ENCODE measurements around the gene C6orf89. TPM values are rescaled to one million over a fixed set of nuclear protein-coding genes. Genes with fewer than 3 reads are reported as not detected.
A peak's percentile ranks its signal among the peaks of the same experiment; 100 is the strongest.

C6orf89 gene, protein sequence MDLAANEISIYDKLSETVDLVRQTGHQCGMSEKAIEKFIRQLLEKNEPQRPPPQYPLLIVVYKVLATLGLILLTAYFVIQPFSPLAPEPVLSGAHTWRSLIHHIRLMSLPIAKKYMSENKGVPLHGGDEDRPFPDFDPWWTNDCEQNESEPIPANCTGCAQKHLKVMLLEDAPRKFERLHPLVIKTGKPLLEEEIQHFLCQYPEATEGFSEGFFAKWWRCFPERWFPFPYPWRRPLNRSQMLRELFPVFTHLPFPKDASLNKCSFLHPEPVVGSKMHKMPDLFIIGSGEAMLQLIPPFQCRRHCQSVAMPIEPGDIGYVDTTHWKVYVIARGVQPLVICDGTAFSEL
- total RNA-seq (2014; rRNA removed; shearing (Covaris generic)) = 38.7 and 48.3 TPM in 2 replicates

DNA sequence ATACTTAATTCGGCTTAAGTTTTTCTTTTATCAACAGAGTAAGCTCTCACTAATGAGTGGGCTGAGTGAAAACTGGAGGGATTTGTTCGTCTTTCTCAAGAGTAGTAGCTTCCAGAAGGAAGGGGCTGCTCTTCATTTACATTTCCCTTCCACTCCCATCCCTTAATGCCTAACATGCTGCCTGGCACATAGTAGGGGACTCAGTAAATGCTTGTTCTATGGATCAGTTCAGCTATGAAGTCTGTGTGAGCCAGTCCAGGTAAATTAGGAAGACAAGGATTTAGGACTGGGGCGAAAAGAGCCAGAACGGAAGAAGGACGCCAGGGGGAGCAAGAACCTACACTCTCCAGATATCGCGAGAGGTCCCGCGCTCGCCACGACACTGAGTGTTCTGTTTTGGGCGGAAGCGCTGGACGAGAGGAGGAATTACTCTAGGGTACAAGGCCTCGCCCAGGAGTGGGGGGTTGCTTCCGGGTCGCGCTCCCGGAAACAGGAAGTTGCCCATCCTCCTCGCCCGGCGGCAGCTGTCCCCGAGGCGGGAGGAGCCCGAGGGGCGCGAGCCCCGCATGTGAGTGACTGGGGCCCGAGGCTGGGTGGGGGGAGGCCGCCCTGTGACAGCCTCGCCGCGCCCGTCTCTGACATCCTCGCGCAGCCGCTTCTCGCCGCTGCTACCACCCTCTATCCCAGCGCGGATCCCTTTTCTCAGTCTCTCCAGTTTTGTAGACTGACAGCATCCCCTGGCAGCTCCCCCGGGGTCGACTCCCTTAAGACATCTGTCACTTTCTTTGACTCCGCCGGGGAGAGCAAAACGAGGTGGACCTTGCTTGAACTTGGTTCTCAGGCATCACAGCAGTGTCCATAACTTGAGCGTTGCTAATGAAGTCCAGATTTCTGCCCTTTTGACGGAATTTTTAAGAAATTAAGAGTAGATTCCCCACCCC lies at the start of gene C6orf89:
Gene C6orf89, plus strand, starts transcription at position 492 of the 941 bp plus-strand sequence. CDS start 13,493 bp downstream, outside the sequence.
- DNase-seq (ENCODE audit: low read depth) = peak; percentile 99

DNA sequence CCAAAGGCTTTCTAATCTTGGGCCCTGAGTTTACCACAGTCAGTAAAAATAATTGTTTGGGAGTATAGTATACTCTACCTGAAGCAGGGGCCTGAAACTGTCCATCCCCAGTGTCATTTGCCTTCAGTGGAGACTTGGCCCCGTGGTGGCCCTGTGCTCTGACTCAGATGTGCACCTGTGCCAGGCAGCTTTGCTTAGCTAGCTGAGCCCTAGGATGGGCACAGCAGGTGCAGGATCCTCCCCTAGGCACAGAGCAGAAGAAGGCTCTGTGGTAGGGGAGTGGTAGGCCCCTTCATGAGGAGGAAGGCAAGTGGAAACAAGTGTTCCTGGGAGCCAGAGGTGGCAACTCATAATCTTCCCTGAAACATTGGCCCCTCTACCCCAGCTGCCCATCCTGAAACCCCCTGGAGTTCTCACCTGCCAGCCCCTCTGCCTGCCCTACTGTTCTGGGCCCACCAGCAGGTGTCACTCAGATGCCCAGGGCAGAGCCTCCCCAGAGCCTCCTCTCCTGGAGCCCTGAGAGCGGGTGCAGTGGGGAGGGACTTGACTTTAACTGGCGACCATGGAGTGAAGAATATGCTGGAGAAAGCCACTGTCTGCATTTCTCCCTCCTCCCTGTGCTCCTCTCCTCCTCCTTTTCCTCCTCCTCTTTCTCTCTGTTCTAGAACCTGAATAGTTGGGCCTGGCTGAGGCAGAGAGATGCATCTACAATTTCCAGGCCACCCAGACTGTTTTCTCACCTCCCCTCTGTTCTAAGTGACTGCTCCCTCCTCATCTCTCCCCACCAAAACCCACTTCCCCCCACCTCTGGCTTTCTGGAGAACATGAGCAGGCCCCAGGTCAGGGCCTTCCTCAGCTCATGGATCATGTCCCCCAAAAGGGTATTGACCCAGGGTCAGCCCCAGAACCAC lies 49.4 kb upstream of the C6orf89 start:
- no peak for DNase-seq (ENCODE audit: low read depth)

DNA sequence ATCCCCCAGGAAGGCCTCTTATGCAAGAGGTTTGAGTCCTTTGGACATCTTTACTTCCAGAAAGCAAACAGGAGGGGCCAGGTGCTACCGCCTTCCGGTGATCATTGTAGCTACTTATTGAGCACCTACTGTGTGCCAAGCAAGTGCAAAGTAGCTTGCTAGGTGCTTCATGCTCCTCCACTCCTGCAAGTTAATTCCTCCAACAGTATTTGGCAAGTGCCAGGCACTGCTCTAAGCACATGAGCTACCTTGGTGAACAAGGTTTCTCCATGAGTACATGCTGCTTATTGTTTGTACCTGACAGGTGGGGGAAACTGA lies 48.8 kb upstream of the C6orf89 start:
- DNase-seq (ENCODE audit: low read depth) = no peak

DNA sequence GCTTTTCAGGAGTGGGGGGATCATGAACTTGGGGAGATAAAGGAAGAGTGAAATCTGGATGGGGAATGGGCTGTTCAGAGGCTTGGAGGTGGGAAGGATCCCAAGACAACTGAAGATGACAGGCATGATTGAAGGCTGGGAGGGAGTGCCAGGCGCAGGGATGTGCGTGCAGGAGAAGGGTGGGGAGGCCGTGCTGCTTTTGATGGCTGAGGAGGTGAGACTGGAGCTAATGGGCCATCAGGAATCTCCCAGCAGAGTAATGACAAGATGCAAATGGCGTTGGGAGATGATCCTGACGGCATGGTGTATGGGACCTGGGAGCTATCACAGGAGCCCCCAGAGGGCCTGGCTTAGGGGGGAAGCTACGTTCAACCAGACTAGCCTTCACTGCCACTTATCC lies 48.1 kb upstream of the C6orf89 start:
- no peak for DNase-seq (ENCODE audit: low read depth)

DNA sequence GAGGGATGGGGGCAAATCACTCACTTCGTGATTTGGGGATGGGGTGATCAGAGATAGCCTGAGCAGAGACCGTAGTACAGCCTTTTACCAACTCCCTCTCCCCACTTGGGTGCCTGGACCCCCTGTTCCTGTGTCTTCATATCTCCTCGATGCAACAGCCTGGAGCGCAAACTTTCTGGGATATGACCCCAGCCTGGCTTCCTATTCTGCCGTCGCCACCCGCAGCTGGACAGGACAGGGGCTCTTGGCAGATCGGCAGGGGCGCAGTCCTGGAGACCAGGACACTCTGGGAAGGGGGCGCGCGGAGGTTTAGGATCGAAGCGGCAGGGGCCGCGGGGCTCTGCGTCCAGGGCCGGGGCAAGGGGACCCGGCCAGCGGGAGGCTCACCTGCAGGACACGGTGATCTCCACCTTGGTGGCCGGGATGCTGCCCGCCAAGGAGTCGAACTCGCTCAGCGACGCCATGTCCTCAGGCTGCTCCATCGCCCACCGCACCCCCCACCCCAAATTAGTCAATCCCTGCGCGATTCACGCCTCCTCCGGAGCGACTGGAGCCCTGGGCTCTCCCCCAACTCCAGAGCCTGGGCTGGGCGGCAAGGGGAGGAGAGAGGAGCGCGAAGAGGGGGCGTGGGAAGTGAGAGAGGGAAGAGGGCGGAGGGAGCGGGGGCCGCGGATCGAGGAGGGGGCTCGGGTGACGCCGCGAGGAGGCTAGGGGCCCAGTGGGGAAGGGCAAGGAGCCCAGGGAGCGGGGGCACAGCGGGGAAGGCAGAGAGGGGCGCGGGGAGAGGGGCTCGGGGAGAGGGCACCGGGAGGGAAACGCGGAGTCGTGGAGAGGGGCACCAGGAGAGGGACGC lies 46.6 kb upstream of the C6orf89 start, which contains the start of gene CPNE5:
Gene CPNE5, minus strand, starts transcription at position 549 of the 853 bp plus-strand sequence. Its CDS starts 67 bp downstream, at position 482.
- no peak for DNase-seq (ENCODE audit: low read depth)

DNA sequence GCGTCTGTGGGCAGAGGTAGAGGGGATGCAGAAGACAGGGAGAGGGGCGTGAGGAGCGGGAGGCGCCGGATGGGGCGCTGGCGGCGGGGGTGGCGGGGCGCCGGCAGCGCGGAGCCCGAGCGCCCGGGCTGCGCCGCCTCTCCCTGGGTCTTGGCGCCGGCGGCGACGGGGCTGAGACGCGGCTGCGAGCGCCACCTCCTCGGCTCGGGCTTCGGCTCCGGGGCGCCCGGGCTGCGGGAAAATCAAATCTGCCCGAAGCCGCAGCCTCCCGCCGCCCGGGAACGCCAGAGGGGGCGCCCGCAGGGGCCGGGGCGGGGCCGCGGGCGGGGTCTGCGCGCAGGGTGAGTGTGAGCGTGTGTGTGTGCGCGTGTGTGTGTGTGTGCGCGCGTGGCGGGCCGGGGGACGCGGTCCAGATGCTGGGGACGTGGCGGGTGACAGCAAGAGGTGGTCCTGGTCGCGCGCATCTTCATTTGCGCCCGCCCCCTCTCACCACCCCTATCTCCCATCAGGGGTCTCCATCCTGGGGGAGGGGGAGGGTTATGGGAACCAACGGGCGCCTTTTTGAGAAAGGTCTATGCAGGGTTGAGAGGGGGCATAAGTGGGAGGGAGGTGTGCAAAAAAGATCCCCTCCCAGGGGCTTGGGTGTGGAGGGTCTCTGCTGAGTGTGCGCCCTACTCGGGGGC lies 45.9 kb upstream of the C6orf89 start:
- peak; percentile 44 for DNase-seq (ENCODE audit: low read depth)

DNA sequence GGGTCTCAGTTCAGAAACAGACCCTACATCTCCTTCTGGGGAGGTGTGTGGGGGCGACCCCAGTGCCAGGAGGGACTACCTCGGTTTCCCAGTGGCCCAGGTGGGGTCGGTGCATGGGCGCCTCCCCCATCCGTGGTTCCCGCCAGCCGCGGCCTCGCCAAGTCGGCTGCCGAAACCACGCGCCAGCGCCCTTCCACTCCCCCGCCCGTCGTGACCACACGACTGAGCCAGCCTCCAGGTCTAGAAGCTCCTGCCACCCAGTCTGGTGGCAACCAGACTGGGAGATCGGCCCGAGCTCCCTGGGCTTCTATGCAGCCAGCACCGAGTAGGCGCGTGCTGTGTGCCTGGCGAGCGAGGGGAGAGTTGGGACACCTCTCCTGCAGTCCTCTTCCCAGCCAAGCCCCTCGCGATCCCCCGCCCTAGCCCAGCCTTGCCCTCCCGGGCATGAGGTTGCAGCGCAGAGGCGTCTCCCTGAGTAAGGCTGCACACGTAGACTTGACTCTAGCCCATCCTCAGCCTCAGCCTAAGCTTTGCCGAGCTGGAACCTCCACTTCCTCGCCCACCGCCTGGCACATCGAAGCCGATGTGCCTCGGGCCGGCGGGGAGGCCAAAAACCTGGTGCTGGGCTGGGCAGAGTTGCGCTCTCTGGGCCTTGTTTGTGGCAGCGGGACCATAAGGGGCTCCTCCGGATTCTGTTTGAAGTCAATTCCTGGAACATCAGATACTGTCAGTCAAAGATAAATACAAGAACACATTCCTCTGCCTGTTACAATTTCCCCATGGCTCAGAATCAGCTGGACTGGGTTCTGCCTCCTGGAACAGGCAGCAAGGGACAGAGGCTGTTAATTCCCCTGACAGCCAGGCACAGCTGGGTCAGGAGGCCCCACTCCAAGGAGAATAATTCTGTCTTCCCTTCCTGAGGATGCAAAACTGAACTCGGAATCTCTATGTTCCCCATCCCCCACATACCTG lies 45.0 kb upstream of the C6orf89 start:
- no peak for DNase-seq (ENCODE audit: low read depth)

DNA sequence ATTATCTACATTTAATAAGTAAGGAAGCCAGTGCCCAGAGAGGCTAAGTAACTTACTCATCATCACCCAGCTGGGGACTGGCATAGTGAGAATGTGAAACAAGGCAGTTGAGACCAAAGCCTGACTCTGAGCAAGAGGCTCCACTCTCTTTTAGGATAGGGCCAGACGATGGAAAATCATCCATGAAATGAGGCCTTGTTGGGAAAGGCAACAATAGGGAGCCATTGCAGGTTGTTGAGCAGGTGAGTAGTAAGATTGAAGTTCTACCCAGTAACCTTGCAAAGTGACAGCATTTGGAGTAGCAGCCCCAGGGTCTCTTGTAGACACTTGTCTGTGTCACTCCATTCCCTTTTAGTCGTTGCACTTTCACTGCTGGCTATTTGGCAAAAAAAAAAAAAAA lies 44.0 kb upstream of the C6orf89 start:
- no peak for DNase-seq (ENCODE audit: low read depth)

DNA sequence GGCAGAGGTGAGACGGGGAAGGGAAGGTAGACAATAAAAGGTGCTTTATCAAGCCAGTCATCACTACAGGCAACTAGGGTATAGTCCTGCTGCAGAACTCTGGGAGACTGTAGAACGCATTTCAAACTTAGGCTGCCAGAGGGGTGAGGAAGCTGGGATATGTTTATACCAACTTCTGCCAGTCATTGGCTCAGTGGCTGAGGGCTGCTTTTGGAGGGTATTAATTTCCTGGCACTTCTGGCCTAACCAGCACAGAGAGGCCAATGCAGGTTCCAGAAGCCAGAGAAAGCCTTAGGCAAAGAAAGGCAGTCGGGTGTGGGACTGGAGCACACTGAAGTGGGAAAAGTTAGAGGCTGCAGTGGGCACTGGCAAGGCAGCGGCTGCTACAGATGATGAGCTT lies 42.6 kb upstream of the C6orf89 start:
- no peak for DNase-seq (ENCODE audit: low read depth)

DNA sequence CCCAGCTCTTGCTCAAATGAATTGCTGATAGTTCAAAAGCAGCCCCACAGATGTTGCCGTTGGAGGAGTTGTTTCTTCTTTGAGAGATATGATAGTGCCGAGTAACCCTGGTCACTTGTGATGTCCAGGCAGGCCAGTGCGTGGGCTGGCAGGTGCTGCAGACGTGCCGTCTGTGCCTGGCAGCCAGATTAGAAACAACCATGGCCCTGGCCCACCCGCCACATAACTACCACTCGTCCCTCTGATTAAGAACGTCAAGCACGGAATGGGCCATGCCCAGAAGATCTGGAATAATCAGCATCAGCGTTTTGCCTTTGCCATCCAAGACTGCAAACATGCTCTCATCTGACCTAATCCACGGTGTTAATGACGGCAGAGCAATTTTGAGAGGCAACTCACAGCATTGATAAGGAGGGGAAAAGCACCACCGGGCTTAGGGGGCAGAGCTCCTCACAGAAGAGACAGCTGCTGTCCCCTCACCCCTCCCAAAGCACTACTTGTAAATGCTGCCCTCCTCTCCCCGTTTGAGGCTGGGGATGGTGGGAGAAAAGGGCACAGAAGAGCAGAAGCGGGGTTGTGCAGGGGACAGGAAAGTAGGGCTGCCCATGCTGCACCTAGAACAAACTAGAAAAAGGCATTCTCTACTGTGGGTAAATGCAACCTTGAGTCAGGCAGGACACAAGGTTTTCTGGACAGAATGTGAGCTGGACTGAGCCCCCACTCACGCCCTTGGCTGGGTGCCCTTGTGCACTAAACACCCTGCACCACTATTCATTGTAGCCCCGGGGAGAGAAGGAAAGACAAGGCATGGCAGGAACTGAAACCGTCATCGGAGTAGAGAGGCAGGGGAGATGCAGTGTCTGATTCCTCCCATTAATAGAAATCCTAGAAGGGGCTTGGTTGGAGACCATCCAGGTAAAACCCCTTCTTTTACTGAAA lies 41.3 kb upstream of the C6orf89 start:
- no peak for DNase-seq (ENCODE audit: low read depth)

DNA sequence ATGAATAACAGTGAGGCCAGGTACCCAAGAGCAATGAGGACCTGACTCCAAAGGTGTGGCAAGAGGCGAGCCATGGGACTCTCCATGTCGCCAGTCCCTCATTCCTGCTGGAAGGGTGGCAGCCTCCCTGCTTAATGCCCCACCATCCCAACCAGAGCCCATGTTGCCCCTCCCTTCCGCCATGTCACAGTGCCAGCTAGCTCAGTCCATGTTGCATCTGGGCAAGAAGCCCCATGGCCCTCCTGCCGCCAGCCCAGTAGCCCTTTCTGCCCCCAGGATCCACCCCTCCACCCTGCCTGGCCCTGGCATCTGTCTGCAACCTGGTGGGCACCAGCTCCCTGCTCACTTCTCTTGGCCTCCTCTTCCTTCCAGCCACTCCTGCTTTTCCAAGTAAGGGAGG lies 40.5 kb upstream of the C6orf89 start:
- no peak for DNase-seq (ENCODE audit: low read depth)

DNA sequence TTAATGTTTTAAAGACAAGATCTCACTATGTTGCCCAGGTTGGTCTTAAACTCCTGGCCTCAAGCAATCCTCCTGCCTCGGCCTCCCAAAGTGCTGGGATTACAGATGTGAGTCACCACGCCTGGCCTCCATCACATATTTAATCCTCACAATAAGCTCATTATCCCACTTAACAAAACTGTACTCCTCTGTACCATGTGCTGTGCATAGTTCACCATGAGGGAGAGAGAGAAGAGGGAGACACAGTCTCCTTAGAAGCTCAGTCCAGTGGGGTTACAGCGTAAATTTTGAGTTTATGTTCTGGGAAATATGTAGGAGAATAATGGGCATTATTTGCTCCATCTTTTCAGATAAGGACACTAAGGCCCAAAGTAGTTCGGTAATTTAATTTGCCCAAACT lies 38.6 kb upstream of the C6orf89 start:
- DNase-seq (ENCODE audit: low read depth) = no peak

DNA sequence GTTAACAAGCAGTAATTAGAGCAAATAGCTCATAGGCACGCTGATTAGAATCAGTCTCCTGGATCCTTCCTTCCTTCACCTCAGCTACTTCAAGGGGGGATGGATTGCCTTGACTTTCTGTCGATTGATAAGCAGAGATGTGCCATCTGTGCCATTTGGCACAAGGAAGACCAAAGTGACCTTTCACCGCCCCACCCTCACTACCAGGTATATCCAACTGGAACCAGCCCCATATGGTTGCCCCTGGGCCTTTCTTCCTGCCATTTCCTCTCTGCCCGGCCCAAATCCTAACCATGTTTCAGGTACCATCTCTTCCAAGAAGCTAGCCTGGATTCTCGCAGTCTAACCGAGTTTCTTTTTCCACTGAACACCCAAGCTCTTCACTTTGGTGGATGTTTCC lies 37.8 kb upstream of the C6orf89 start:
- DNase-seq (ENCODE audit: low read depth) = no peak

DNA sequence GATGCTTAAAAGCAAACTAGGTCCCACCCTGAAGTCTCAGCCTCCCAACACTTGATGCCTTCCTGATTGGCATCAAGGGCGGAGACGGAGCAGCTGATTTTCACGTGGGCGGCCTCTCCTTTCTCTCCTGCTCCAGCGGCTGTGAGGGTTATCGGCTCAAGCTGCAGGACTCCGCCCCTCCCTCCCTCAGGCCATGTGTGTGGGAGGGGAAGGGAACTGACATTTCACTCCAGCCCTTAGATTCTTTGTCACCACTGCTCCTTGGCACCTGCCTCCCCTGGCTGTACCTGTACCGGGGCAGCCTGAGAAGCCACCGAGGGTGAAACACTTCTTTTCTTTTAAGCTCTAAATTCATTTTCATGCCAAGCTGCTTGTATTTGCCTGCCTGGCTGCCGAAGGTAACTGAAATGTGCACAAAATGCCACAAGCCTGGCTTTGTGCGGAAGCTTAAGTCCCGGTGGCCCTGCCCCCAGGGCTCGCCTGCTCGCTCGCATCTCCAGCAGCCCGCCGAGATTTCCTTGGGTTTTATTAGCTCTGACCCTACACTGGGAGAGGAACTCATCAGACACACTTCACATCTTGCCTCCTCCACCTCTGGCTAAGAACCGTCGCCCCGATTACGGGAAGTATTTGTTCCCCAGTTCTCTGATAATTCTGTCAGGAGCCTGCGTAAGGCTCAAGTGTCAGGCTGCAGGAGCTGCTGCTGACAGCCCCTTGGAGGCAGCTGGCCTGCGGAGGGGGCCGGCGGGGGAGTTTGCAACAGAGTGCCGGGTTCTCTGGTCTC lies 36.9 kb upstream of the C6orf89 start:
- no peak for DNase-seq (ENCODE audit: low read depth)

DNA sequence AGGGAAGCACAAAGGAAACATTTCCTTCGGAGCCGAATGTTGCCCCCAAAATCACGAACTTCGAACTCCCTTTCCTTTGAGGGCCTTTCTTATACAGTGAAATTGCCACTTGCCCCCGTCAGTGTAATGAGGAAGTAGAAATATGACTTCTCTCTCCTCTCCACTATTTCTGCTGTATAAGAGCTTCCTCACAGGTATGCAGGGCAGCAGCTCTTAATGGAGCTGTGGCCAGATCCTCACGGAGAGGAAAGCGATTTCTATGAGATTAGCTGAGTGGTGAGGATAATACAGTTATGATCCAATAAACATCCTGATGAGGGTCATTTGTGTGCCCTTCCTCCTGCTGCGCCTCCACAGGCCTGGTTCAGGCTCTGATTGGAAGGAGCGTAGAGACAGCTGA lies 35.7 kb upstream of the C6orf89 start:
- DNase-seq (ENCODE audit: low read depth) = no peak

DNA sequence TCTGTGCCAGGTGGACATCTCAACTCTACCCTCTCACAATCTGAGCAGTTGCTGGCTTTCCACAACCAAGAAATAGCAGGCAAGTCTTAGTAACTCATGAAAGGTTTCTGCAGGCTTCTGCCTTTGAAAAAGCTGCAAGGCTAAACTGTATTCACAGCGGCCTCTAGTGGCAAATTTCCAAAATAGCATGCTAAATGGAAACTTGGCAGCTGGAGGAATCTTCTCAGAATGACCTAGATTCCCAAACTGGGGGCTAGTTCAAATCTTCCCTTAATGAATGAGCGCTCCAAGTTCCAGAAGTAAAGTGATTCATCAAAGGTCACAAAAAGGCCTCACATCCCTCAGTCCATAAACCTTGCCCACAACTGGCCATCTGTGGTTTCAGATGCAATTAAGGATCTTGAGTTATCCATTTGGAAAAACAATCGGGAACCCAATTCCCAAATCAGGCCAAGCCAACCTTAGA lies 34.6 kb upstream of the C6orf89 start:
- peak; percentile 58 for DNase-seq (ENCODE audit: low read depth)

DNA sequence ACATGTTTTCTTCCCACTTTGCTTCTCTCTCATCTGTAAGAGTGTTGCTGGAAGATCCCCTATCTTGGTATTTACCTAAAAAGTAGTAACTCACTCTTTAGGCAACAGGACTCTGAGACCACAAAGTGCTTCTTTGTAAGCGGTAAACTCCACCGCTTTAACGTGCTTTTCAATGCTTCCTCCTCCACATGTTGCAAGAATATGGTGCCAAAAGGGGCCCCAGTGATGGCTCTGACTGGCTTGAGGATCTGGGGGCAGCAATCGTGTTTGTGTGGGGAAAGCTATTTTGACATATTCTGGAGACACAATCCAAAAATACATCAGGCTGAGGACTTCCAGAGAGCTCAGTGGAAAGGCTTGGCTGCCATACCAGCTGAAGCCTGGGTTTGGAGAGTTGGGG lies 34.1 kb upstream of the C6orf89 start:
- DNase-seq (ENCODE audit: low read depth) = no peak
